HG02588 (cell line): ENCODE data around the gene SH2D4B.

Experiments used
- ATAC-seq: cut with Tn5 transposase; IDR thresholded peaks from one replicate; pipeline ENCODE4 v1.9.1; 2021; ENCODE audit warnings: mild to moderate bottlenecking, moderate library complexity; ENCODE audit not compliant: unreplicated experiment

SH2D4B gene

DNA sequence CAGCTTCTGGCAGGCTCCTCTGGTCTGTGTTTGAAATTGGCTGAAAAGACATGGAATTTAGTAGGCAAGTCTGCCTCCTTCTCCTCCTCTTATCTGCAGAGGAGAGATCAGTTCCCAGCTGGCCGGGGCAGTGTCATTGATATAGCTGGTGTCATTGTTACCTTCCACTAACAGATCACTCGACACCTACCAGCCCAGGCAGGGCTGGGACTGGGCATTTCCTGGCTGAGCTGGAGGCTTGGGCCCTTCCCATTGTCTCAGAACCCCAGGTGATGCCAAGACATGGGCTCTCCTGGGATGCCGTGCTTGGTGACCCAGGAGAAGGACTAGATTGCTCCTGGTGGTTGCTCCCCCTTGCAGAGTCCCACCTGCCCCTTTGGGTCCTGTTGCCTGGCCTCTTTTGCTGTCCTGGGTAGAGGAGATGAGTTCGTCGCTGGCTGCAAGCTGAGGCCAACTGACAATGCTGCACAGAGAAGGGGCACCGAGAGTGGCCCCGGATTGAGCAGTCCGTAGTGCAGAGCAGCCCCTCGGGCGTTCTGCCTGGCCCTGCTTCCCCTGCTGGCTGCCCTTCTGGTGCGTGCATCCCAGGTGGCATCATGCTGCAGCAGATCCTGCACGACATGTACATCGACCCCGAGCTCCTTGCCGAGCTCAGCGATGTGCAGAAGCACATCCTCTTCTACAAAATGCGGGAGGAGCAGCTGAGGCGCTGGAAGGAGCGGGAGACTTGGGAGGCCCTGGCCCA, at the start of gene SH2D4B:
Gene SH2D4B, plus strand, starts transcription at position 167 of the 745 bp plus-strand sequence. Its CDS starts 430 bp downstream, at position 597.
- no peak for ATAC-seq

DNA sequence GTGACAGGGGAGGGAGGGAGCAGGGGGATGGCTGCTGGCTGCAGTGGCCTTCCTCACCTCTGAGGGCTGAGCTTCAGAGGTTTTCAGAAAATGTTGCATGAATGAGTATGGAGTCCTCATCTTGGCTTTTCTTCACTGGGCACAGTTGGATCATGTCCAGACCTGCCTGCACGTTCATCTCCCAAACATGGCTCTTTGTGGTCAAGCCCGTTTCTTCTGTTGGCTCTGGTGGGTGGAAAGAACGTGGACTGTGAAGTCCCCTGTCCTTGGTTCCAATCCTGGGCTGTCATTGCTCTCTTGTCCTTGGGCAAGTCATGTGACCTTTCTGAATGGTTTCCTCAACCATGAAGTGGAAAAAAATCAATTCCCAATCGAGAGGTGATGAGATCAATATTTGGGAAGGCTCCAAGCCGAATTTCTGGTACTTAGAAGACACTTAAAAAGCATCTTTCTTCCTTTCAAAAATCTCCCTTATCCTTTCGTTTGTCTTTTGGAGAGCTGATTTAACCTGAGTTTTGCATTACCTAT, 49.1 kb upstream of the SH2D4B start:
- no peak for ATAC-seq

DNA sequence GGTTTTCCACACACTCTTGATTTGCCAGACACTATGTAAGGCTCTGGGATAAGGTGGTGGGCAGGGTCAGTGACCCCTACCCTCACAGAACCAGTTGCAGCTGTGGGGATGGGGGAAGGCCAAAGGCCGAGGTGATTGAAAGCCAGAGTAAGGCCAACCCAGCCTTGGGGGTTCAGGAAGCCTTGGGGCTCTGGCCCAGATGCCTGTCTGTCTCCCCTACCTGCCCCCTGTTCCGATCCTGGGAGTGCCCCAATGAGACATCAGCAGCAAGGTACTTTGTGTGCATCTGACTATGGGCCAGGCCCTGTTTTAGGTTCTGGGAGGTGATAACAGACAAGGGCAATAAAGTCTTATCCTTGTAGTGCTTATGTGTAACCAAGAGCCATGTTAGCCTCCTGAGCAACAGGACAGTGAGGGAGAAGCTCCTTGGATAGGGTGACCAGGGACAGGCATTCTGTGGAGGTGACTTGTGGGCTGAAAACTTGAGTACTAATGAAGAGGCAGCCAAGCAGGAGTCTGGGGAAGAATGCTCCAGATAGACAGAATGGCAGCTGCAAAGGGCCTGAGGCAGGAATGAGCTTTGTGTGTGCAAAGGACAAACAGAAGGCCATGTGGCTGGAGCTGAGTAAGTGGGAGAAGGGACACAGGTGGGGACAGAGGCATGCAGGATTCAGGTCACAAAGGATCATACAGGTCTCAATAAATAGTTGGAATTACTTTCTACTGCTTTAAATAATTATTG, 48.2 kb upstream of the SH2D4B start:
- ATAC-seq = no peak

DNA sequence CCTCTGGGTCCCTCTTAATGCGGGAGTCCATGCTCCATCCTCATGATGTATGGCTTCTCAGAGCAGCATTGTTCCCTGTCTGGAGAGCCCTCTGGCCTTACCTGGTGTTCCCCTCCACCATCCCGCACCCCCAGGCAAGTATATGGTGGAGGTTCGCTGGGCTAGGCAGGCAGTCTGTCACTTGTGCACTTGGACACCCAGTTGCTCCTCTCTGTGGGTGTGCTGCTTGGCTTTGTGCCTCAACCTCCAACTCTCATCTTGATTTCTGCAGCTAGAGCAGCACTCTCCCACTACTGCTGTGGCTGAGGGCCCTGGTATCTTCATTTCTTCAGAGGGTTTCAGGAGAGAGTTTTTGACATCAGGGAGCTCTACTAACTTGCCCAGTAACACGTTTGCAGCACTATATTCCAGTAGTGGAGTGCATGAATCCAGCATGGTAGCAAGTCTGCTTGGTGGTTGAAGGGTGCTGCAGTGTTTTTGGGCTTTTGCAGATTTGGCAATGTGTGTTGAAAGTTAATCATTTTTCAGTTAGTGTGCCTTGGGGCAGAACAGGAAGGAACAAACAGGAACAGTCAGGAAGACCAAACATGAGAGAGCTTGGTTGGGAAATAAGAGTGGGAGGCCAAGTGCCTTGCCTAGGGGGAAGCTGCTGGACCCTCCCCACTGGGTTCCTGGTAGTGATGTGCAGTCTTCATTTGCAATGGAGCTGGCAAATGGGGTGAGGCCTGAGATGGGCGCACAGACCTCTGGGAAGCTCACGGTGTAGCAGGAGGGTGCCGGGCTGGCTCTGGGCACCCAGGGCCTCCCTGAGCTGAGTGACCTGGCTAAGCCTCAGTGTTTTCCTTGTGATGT, 46.2 kb upstream of the SH2D4B start:
- no peak for ATAC-seq

DNA sequence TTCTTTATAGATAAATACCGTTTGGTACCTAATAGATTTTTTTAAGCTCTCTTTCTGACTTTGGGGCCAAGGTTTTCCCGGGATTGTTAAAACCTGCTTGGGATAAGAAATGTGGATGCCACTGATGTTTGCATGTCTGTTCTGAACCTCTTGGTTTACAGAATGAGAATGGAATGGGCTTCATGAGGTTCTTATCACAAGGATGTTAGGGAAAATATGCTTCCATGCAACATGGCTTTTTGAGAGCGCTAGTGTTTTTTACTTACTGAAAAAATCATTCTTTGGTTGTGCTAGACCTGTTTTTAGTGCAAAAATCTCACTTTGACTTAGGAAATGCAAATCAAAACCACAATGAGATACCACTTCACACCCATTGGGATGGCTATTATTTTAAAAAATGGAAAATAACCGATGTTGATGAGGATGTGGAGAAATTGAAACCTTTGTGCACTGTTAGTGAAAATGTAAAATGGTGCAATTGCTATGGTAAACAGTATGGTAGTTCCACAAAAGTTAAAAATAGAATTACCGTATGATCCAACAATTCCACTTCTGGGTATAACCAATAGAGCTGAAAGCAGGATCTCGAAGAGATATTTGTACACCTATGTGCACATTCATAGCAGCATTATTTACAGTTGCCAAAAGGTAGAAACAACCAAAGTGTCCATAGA, 44.7 kb upstream of the SH2D4B start:
- no peak for ATAC-seq

DNA sequence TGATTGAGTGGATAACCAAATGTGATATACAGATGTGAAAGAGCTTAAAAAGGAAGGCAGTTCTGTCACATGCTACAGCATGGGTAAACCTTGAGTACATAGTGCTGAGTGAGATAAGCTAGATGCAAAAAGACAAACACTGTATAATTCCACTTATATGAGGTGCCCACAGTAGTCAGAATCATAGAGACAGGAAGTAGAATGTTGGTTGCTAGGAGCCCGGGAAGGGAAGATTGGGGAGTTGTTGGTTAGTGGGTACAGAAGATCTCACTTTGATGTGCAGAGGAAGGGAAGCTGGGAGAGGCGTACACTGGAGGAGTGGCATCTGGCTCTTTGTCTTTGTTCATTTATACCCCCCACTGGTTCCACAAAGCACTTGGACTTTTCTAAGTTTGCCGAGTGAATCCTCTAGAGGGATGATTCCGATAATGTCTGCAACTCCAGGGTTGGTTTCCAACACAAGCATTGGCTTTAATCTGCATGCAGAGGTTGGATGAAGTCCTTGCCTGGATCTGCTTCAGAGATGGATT, 44.1 kb upstream of the SH2D4B start:
- no peak for ATAC-seq

DNA sequence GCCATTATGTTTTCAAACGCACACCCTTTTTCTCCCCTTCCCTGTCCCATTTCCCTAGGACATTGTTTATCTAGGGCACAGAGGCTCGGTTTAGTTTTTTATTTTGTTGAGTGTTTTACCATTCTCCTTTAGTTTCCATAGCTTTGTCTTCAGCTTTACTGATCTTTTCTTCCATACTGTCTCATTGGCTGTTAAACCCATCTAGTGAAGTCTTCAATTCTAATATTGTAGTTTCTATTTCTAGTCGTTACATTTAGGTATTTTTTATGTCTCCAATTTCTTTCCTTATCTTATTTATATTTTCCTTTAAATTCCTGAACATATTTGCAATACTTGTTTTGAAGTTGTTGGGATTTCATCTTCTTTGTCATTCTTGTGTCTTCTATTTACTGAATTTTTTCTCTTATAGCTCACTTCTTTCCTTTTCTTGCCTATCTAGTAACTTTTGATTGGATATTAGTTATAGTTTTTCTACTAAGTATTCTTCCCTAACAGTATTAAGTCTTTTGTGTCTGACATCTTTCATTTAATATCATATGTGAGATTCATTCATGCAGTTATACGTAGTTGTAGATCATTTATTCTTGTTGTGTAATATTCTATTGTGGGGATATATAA, 41.0 kb upstream of the SH2D4B start:
- ATAC-seq = no peak

DNA sequence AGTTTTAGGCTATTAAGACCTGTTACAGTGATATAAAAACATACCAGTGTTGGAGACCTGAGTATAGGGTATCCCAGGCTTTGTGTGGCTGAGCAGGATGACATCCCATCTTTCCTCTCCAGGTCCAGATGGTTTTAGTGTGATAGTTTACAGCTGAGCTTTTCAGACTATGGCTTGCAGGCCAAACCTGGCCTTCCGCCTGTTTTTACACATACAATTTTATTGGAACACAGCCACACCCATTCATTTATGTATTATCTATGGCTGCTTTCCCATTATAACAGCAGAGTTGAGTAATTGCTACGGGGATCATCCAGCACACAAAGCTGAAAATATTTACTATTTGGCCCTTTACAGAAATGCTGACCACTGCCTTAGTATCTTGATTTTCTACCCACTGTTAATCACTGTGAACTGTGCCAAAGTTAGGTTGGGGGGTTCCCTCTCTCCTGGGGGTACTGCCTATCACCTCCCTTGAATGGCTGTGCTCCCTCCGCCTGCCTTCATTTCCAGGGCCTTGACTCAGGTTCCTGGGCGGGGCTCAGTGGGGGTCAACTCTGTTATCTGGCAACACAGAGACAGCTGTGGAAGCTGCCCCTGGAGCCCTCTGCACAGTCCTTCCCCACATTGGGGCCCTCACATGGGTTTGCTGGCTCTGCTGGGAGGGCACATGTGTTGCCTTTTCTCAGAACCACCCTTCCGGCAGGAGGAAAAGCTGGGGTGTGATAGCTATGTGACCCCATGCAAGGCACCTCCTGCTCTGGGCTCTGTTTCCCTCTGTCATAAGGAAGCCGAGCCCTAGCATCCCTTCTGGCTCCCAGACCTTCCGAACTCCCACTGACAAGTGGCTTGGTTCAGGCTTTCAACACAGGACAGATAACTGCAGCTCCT, 40.3 kb upstream of the SH2D4B start:
- no peak for ATAC-seq

DNA sequence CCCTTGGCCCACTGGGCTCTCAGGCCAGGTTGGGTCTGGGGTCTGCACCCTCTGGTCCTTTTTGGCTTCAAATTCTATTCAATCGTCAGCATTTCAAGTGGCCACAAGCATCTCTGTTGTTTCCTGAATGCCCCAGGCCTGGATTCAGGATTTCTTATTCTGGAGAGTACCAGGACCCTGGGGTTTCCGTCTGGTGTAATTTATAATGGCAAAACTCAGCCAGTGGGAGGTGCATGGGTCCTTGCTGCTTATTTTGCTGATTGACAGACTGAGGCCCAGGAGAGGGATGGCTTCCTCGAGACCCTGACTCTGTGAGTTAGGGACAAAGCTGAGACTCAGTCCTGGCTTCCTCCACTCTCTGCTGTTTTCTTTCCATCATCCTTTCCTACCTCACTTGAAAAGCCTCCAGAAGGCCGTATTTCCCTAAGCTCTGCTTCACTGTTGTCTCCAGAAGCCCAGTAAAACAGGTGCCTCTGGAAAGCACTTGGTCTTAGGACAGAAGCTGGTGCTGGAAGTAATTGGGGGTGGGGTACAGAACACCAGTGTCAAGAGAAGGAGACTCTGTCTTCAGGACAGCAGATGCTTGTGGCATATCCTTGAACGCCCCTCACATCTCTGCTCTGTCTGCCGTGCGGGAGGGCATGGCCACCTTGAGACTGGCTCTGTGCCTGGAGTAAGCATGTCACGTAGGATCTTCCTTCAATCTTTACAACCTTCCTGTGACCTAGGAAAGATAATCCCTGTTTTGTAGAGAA, 39.4 kb upstream of the SH2D4B start:
- ATAC-seq = no peak

DNA sequence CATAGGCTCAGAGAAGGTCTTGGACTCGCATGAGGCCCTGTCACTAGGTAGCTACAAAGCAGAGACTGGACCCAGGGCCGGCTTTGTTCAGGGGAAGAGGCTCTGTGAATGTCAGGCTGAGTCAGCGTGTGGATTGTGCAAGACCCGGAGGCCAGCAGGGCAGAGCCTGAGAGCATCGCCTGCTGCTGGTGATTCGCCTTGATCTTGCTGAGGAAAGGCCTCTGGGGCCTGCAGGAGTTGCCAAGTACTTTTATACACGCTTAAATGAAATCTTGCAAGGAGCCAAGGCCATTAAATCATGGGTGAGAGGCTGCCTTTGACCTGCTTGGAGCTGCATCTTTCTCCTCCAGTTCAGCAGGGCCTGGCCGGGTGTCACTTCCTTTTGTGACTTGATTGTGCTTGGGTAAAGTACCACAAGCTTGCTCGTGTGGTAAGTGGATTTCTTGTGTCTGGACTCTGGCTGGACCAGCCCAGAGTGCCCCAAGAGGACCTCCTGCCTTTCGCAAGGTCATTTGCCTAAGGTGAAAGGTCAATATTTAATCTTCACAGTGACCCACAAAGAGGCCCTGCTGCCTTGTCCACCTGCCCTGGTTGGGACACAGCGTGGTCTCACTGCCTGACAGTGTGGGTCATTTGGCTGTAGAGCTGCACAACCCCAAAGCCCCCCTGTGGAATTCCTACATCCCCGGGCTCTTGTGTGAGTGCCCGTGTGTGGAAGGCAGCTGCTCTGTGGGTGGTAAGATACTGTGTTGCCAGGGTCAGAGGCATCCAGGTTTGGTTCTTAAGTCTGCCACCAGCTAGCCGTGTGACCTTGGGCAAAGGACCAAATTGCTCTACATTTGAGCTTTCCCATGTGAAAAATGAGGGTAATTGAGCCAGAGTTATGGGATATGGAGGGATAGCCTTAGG, 38.6 kb upstream of the SH2D4B start:
- no peak for ATAC-seq

DNA sequence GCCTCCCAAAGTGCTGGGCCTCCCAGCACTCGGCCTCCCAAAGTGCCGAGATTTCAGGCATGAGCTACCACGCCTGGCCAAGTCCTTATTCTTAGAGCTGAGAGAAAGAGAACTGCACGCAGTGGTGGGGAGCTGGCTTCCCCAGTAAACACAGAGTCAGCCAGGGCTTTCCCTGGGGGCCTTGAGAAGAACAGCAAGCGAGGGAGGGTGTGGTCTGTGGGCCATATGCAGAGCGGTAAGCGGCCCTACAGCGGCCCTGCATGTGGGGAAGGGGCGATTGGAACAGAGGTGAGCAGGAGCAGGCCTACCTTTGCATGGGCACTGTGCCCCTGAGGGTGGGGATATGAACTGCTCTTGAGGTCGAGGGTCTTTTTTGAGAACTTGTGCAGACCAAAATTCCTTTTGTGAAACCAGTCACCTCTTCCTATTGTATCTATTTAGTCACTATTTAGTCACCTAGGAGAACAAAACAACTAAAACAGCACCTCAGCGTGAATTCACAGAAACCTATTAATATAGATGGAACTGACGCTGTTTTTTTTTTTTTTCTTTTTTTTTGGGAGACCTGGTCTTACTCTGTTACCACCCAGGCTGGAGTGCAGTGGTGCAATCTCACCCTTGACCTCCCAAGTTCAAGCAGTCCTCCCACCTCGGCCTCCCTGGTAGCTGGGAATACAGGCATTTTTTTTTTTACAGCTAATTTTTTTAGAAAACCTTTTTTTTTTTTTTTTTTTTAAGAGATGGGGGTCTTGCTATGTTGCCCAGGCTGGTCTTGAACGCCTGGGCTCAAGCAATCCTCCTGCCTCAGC, 36.9 kb upstream of the SH2D4B start:
- ATAC-seq = peak; percentile 58

DNA sequence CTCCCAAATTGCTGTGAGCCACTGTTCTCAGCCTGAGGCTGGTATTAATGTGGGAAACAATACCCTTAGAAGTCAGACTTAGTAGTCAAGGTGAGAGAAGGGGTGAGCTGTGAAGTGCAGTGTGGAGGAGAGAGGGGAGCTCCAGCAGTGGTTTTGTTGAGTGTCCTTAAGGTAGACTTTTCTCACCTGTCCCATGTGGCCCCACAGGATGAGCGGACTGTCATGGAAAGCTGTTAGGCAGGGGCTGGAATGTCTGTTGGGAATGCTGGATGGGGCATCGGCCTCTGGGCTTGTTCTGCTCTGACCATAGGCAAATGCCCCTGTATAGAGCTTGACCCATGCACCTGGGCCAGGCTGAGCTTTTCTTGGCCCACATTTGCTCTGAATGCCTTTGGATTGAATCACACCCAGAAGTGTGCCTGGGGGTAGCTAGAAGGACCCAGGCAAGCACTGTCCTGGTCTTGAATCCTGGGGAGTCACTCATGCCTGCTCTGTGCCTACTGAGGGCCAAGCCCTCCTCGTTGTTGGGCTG, 36.3 kb upstream of the SH2D4B start:
- no peak for ATAC-seq

DNA sequence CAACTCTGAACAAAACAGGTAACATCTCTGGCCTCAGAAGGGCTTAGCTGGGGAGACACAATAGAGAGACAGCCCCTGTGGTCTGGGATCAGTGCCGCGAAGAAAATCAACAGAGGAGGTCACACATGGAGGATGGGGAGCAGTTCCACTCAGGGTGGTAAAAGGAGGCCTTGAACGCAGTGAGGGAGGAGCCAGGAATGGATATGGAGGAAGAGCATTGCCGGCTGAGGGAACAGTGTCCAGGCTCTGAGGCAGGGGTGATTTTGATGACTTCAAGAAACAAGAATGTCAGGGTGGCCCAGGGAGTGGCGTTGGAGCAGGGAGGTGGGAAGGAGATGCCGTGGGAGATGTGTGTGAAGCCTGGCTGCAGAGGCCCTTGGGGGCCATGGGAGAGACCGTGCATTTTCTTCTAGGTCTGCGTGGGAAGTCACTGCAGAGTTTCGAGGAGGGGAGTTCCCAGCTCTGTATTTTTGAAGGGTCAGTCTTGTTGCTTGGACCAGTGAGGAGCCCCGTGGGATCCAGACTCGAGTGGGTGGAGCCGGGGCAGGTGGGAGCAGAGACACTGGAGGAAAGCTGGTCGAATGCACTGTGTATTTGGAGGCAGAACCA, 35.7 kb upstream of the SH2D4B start:
- ATAC-seq = no peak

DNA sequence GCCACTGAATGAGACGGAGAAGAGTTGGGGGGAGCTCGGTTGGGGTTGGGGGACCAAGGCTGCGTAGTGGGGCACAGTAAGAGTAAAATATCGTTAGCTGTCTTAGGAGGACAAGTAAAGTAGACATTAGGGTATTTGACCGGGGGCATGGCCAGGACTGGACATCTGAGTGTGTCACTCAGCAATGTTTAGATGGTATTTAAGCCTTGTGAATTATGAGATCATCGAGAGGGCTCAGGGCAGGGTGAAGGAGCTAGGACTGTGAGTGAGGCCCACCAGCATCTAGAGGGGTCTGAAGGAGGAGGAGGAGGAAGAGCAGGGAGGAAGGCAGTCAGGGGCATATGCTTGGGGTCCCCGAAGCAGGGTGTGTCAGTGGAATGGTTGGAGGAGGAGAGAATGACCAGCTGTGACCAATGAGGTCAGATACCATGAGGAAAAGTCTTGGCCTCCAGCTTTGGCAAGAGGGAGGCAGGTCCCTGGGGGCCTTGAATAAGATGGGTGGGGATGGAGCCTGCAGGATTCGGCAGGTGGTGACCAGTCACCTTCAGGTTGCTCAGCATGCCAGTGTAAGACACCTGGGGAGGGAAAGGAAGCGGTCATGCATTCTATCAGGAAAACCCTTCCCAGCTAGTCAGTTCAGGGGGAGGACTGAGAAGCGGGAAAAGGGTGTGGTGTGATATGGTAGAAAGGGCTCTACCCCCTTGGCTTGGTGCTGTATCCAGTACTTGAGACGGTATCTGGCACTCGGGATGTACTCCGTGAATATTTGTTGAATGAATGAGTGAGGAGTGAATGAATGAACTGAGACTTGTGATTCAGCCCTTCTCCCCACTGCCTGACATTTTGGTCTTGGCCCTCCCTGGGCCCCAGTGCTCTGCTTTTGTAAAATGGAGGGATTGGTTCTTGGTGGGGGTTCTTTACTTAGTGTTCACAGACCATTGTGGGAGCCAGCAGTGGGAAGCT, 34.8 kb upstream of the SH2D4B start:
- no peak for ATAC-seq
